T-helper 2 cell (primary cell): ENCODE results near the gene DCAKD.

Experiments
- DNase-seq, 5 experiments: peaks; one replicate each; pipeline versions ENCODE4 v3.0.0 to v3.0.0-alpha.2; 2012 to 2022

Gene DCAKD

GRCh38 chr17:45030733-45031132 lies 20.7 kb downstream of the DCAKD start:
- DNase-seq, result no peak

GRCh38 chr17:45029758-45030423 lies 21.5 kb downstream of the DCAKD start:
- no peak for DNase-seq

GRCh38 chr17:45029096-45029495 lies 22.3 kb downstream of the DCAKD start:
- DNase-seq, result no peak

- no peak for DNase-seq
Measured at GRCh38 chr17:45022655-45023339, 28.6 kb downstream of the DCAKD start.

GRCh38 chr17:45022288-45022648 lies 29.2 kb downstream of the DCAKD start:
- no peak for DNase-seq

GRCh38 chr17:45021607-45022287 lies 29.7 kb downstream of the DCAKD start:
- peak; percentile 40 to 68 (median 52) for DNase-seq

GRCh38 chr17:45020354-45021138 lies 30.9 kb downstream of the DCAKD start:
- no peak for DNase-seq

- peak in 4 of 5 experiments; percentile 1 to 57 (median 11) for DNase-seq
Measured at GRCh38 chr17:45018848-45019711, 32.4 kb downstream of the DCAKD start.

GRCh38 chr17:45018514-45018847 lies 33.0 kb downstream of the DCAKD start:
- DNase-seq, result no peak

GRCh38 chr17:45016823-45017222 lies 34.6 kb downstream of the DCAKD start:
- no peak for DNase-seq

- DNase-seq, result no peak
Measured at GRCh38 chr17:45016237-45016636, 35.2 kb downstream of the DCAKD start.

GRCh38 chr17:45013021-45013997 lies 38.1 kb downstream of the DCAKD start:
- no peak for DNase-seq

GRCh38 chr17:45011767-45012166 lies 39.7 kb downstream of the DCAKD start:
- no peak for DNase-seq

GRCh38 chr17:45009676-45010467 lies 41.6 kb downstream of the DCAKD start:
- no peak for DNase-seq

GRCh38 chr17:45008216-45008615 lies 43.2 kb downstream of the DCAKD start:
- no peak for DNase-seq

GRCh38 chr17:45006927-45007461 lies 44.4 kb downstream of the DCAKD start:
- no peak for DNase-seq

GRCh38 chr17:45005700-45006099 lies 45.7 kb downstream of the DCAKD start:
- no peak for DNase-seq

GRCh38 chr17:45004388-45004787 lies 47.0 kb downstream of the DCAKD start:
- no peak for DNase-seq

GRCh38 chr17:45003877-45004276 lies 47.6 kb downstream of the DCAKD start:
- DNase-seq, result no peak

- DNase-seq, result no peak
Measured at GRCh38 chr17:45001310-45001709, 50.1 kb downstream of the DCAKD start.
